DND-41 (cell line): Measurements from ENCODE around the gene SELENBP1.

ENCODE experiments used
- CTCF ChIP-seq: IDR thresholded peaks from 2 replicates; pipeline ENCODE4 v1.5.1; 2012; ENCODE audit warnings: borderline replicate concordance, low read length, moderate library complexity, mild to moderate bottlenecking; ENCODE audit not compliant: poor library complexity, severe bottlenecking; ENCODE audit errors: extremely low read depth
- EZH2 ChIP-seq: IDR thresholded peaks from 3 replicates; pipeline ENCODE4 v1.6.1; 2012; ENCODE audit warnings: borderline replicate concordance, low read depth, mild to moderate bottlenecking, moderate library complexity, low read length, inconsistent platforms; ENCODE audit not compliant: severe bottlenecking

- TF ChIP-seq CTCF (no peak), EZH2 (no peak)
These were observed 46.7 kb downstream of the SELENBP1 start for GRCh38 chr1:151325646-151326429.
